HG02763 (cell line): ENCODE measurements around the gene AGPAT3.

ENCODE experiments used
- ATAC-seq: cut with Tn5 transposase; IDR thresholded peaks from one replicate; pipeline ENCODE4 v1.9.1; 2021; ENCODE audit warnings: mild to moderate bottlenecking, moderate library complexity; ENCODE audit not compliant: unreplicated experiment

AGPAT3 gene

GRCh38 chr21:43934716-43935705 lies 70.0 kb downstream of the AGPAT3 start:
- ATAC-seq: no peak

GRCh38 chr21:43935711-43936110 lies 70.7 kb downstream of the AGPAT3 start:
- ATAC-seq: no peak

- no peak for ATAC-seq
These were observed 71.4 kb downstream of the AGPAT3 start for GRCh38 chr21:43936247-43936967.

- no peak for ATAC-seq
These were observed 72.2 kb downstream of the AGPAT3 start for GRCh38 chr21:43937051-43937832.

GRCh38 chr21:43937891-43938309 lies 72.9 kb downstream of the AGPAT3 start:
- ATAC-seq: no peak

- ATAC-seq: peak; percentile 70
These were observed 73.9 kb downstream of the AGPAT3 start for GRCh38 chr21:43938751-43939442.

GRCh38 chr21:43939443-43940328 lies 74.7 kb downstream of the AGPAT3 start:
- no peak for ATAC-seq

- ATAC-seq: no peak
These were observed 75.5 kb downstream of the AGPAT3 start for GRCh38 chr21:43940329-43941050.

- ATAC-seq: no peak
These were observed 77.2 kb downstream of the AGPAT3 start for GRCh38 chr21:43942201-43942600.

- ATAC-seq: no peak
These were observed 77.6 kb downstream of the AGPAT3 start for GRCh38 chr21:43942621-43943020.

GRCh38 chr21:43943512-43944077 lies 78.6 kb downstream of the AGPAT3 start:
- ATAC-seq: no peak

- ATAC-seq: no peak
These were observed 79.1 kb downstream of the AGPAT3 start for GRCh38 chr21:43944078-43944633.

- no peak for ATAC-seq
These were observed 79.7 kb downstream of the AGPAT3 start for GRCh38 chr21:43944757-43945156.

GRCh38 chr21:43948740-43949498 lies 83.9 kb downstream of the AGPAT3 start:
- ATAC-seq: no peak

GRCh38 chr21:43949499-43950208 lies 84.6 kb downstream of the AGPAT3 start:
- ATAC-seq: no peak

- no peak for ATAC-seq
These were observed 85.5 kb downstream of the AGPAT3 start for GRCh38 chr21:43950481-43950880.

GRCh38 chr21:43950936-43951335 lies 85.9 kb downstream of the AGPAT3 start:
- ATAC-seq: no peak
